ENCODE measurements around the gene TNRC18. TPM values are rescaled to one million over a fixed set of nuclear protein-coding genes. Genes with fewer than 3 reads are reported as not detected.

The TNRC18 gene
- polyA plus RNA-seq, 1 of the 3 experiments (the other 2 are of a cell fraction): 34.4 TPM

DNA sequence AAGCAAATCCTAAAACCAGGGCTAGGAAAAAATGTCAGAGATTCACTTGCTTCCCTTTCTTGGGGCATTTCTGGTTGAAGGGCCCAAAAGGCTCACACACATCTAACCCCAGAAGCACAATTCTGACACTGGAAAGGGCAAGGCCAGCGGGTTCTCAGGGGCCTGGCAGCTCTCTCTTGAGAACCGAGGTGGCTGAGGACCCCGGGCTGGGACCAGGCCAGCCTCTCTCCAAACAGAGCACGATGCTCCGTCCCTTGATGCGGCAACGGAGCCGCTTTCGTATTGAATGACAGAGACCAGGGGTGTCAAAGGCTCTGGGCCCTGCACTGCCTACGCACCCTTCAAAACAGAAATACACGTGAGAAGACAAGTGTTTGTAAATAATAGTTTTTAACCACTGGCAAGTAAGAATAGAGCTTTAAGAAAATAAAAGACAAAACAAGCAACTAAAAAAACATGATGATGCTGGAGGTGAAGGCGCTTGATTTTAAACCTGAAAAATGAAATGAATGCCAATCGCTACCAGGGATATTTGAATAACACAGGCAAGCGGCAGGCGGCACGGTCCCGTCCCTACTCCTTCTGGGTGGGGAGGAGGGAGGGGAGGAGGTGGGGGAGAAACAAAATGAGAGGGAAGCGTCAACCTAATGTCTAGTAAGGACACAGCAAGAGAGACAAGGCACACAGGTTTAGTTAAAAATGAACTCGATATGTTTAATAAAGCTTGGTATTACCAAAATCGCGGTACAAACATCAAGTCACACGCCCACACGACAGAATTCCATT lies 72.8 kb downstream of the TNRC18 start:
- Histone ChIP-seq H3K9ac (no peak overlapping the region), H3K4me3 (ENCODE audit: low read depth in 2 of 2, low read length in 1 of 2) (no peak overlapping the region), H2AFZ (ENCODE audit: low read depth) (no peak overlapping the region), H3K9me2 (no peaks in the 10 kb centered on the region), H3K27ac (ENCODE audit: low read depth in 2 of 2, low read length in 1 of 2) (no peak overlapping the region), H3K9me3 (no peaks in the 10 kb centered on the region), H3F3A (replicated peaks; ENCODE audit: insufficient read depth) (peaks cover 4% of the 10 kb centered on the region), H4K20me1 (ENCODE audit: insufficient read depth) (peaks cover 66% of the 10 kb centered on the region), H3K4me1 (ENCODE audit: control insufficient read depth in 1 of 2, insufficient read depth in 2 of 2, low read depth in 1 of 2, low read length in 1 of 2) (peaks cover 12 to 15% of the 10 kb centered on the region in 2 experiments; a peak in 2 of 4 replicates), H3K27me3 (ENCODE audit: insufficient read depth) (no peaks in the 10 kb centered on the region), H3K79me2 (ENCODE audit: insufficient read depth) (peaks cover 86% of the 10 kb centered on the region), H3K4me2 (no peak overlapping the region), H3K36me3 (replicated peaks in 1 of 2; ENCODE audit: control insufficient read depth in 1 of 2, insufficient read depth in 2 of 2, low read length in 1 of 2) (peaks cover 35 to 39% of the 10 kb centered on the region in 2 experiments)
- ChIA-PET POLR2A (no interaction called here), CTCF (interaction anchor here (1.5 to 8.3 kb wide), 3 partner anchors 15 to 111 kb away, joined by 5 to 94 read pairs (median 6); no protein-coding TSS in a partner anchor)
- WGBS (ENCODE audit: low lambda C conversion rate): 96% methylated on average over 23 of the region's 23 CpGs
- TF ChIP-seq RFX5 (IDR thresholded peaks at IDR 0.05; ENCODE audit: low read length) (no peak), GATA2 (CRISPR knock-in tag; IDR thresholded peaks at IDR 0.05) (no peak), JUND (IDR thresholded peaks at IDR 0.05) (no peak), POLR2AphosphoS5 (IDR thresholded peaks at IDR 0.05; ENCODE audit: low read depth, low read length) (no peak), CHD2 (IDR thresholded peaks at IDR 0.05; ENCODE audit: low read length, partially characterized antibody) (no peak), RAD21 (IDR thresholded peaks at IDR 0.05; ENCODE audit: low read length) (no peak), MXI1 (IDR thresholded peaks at IDR 0.05; ENCODE audit: low read depth, low read length) (no peak)
- TF ChIP-seq, protein P1, sequence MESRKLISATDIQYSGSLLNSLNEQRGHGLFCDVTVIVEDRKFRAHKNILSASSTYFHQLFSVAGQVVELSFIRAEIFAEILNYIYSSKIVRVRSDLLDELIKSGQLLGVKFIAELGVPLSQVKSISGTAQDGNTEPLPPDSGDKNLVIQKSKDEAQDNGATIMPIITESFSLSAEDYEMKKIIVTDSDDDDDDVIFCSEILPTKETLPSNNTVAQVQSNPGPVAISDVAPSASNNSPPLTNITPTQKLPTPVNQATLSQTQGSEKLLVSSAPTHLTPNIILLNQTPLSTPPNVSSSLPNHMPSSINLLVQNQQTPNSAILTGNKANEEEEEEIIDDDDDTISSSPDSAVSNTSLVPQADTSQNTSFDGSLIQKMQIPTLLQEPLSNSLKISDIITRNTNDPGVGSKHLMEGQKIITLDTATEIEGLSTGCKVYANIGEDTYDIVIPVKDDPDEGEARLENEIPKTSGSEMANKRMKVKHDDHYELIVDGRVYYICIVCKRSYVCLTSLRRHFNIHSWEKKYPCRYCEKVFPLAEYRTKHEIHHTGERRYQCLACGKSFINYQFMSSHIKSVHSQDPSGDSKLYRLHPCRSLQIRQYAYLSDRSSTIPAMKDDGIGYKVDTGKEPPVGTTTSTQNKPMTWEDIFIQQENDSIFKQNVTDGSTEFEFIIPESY (IDR thresholded peaks at IDR 0.05; ENCODE audit: borderline replicate concordance, low read depth): no peak
- DNase-seq: no peak

DNA sequence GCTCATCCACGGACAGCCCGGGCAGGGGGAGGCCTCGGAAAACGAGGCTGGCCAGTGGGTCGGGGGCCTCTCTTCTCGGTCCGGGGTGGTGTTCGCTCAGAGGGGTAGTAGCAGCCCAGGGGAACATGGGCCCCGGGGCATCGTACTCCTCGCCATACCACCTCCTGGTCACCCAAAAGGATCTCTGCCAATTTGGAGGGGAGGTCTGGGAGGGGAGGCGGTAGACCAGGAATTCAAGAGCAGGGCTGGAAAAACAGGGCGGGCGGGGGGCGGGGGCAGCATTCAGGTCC lies 73.5 kb downstream of the TNRC18 start:
- Histone ChIP-seq H3K27me3 (ENCODE audit: insufficient read depth) (no peaks in the 10 kb centered on the region), H3K36me3 (replicated peaks in 1 of 2; ENCODE audit: control insufficient read depth in 1 of 2, insufficient read depth in 2 of 2, low read length in 1 of 2) (peaks cover 35 to 39% of the 10 kb centered on the region in 2 experiments), H3K4me2 (no peak overlapping the region), H3K9me2 (no peaks in the 10 kb centered on the region), H3K4me1 (ENCODE audit: control insufficient read depth in 1 of 2, insufficient read depth in 2 of 2, low read depth in 1 of 2, low read length in 1 of 2) (peaks cover 10 to 12% of the 10 kb centered on the region in 2 experiments; a peak in 2 of 4 replicates), H3K79me2 (ENCODE audit: insufficient read depth) (peaks cover 79% of the 10 kb centered on the region), H3K4me3 (ENCODE audit: low read depth in 2 of 2, low read length in 1 of 2) (no peak overlapping the region), H3F3A (replicated peaks; ENCODE audit: insufficient read depth) (peaks cover 4% of the 10 kb centered on the region), H3K27ac (ENCODE audit: low read depth in 2 of 2, low read length in 1 of 2) (no peak overlapping the region), H2AFZ (ENCODE audit: low read depth) (no peak overlapping the region), H3K9ac (no peak overlapping the region), H3K9me3 (no peaks in the 10 kb centered on the region), H4K20me1 (ENCODE audit: insufficient read depth) (peaks cover 60% of the 10 kb centered on the region)
- DNase-seq: no peak
- 96% methylated on average over 15 of the region's 15 CpGs for WGBS (ENCODE audit: low lambda C conversion rate)
- ChIA-PET CTCF (interaction anchor here (1.5 to 8.3 kb wide), 2 partner anchors 16 to 110 kb away, joined by 6 to 94 read pairs; no protein-coding TSS in a partner anchor), POLR2A (no interaction called here)
- TF ChIP-seq, protein P1 (IDR thresholded peaks at IDR 0.05; ENCODE audit: borderline replicate concordance, low read depth): no peak
- TF ChIP-seq JUND (IDR thresholded peaks at IDR 0.05) (no peak), TAF1 (IDR thresholded peaks at IDR 0.05; ENCODE audit: borderline replicate concordance, low read depth, low read length) (no peak), FOSL2 (IDR thresholded peaks at IDR 0.05; ENCODE audit: borderline replicate concordance, low read depth) (no peak), RFX5 (IDR thresholded peaks at IDR 0.05; ENCODE audit: low read length) (no peak), MEF2A (IDR thresholded peaks at IDR 0.05; ENCODE audit: borderline replicate concordance, low read depth) (no peak), FOXJ3 (CRISPR knock-in tag; IDR thresholded peaks at IDR 0.05) (no peak)
- TF ChIP-seq, protein P2, sequence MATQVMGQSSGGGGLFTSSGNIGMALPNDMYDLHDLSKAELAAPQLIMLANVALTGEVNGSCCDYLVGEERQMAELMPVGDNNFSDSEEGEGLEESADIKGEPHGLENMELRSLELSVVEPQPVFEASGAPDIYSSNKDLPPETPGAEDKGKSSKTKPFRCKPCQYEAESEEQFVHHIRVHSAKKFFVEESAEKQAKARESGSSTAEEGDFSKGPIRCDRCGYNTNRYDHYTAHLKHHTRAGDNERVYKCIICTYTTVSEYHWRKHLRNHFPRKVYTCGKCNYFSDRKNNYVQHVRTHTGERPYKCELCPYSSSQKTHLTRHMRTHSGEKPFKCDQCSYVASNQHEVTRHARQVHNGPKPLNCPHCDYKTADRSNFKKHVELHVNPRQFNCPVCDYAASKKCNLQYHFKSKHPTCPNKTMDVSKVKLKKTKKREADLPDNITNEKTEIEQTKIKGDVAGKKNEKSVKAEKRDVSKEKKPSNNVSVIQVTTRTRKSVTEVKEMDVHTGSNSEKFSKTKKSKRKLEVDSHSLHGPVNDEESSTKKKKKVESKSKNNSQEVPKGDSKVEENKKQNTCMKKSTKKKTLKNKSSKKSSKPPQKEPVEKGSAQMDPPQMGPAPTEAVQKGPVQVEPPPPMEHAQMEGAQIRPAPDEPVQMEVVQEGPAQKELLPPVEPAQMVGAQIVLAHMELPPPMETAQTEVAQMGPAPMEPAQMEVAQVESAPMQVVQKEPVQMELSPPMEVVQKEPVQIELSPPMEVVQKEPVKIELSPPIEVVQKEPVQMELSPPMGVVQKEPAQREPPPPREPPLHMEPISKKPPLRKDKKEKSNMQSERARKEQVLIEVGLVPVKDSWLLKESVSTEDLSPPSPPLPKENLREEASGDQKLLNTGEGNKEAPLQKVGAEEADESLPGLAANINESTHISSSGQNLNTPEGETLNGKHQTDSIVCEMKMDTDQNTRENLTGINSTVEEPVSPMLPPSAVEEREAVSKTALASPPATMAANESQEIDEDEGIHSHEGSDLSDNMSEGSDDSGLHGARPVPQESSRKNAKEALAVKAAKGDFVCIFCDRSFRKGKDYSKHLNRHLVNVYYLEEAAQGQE (IDR thresholded peaks at IDR 0.05; ENCODE audit: low read depth, low read length): no peak
- TF ChIP-seq, protein P3, sequence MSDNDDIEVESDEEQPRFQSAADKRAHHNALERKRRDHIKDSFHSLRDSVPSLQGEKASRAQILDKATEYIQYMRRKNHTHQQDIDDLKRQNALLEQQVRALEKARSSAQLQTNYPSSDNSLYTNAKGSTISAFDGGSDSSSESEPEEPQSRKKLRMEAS (IDR thresholded peaks at IDR 0.05; ENCODE audit: low read depth): no peak
- TF ChIP-seq, protein P4, sequence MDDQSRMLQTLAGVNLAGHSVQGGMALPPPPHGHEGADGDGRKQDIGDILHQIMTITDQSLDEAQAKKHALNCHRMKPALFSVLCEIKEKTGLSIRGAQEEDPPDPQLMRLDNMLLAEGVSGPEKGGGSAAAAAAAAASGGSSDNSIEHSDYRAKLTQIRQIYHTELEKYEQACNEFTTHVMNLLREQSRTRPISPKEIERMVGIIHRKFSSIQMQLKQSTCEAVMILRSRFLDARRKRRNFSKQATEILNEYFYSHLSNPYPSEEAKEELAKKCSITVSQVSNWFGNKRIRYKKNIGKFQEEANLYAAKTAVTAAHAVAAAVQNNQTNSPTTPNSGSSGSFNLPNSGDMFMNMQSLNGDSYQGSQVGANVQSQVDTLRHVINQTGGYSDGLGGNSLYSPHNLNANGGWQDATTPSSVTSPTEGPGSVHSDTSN (IDR thresholded peaks at IDR 0.05): no peak
- TF ChIP-seq, protein P5, sequence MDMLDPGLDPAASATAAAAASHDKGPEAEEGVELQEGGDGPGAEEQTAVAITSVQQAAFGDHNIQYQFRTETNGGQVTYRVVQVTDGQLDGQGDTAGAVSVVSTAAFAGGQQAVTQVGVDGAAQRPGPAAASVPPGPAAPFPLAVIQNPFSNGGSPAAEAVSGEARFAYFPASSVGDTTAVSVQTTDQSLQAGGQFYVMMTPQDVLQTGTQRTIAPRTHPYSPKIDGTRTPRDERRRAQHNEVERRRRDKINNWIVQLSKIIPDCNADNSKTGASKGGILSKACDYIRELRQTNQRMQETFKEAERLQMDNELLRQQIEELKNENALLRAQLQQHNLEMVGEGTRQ (IDR thresholded peaks at IDR 0.05; ENCODE audit: borderline replicate concordance, low read depth, low read length): no peak

Measured in SK-N-SH (cell line).